Lung (tissue), 12 donors: ENCODE results near the gene CLDN1. TPM values are rescaled to one million over a fixed set of nuclear protein-coding genes. Genes with fewer than 3 reads are reported as not detected.

Experiments
- ATAC-seq: fragments of 200-7000 bp; cut with Tn5 transposase; one replicate; pipeline ENCODE4 v1.9.1; 2020; ENCODE audit warnings: moderate number of reproducible peaks; ENCODE audit not compliant: insufficient read depth, low FRiP score
- DNase-seq, 3 donors: peaks; one replicate each; pipeline ENCODE4 v3.0.0-alpha.2; 2013 to 2017
- H3K27ac ChIP-seq, 2 donors: one replicate each; pipeline ENCODE4 v1.5.1; 2013; ENCODE audit warnings: mild to moderate bottlenecking in 2 of 2, moderate library complexity in 2 of 2, control low read depth in 1 of 2, inconsistent platforms in 1 of 2, low read depth in 1 of 2, low read length in 1 of 2
- H3K27me3 ChIP-seq, 3 donors: one replicate each; pipeline ENCODE4 v1.5.1; 2013; ENCODE audit warnings: low read length in 2 of 3; ENCODE audit not compliant: control insufficient read depth in 3 of 3, insufficient read depth in 3 of 3
- H3K36me3 ChIP-seq, 4 donors: one replicate each; pipeline ENCODE4 v1.5.1; 2013; ENCODE audit warnings: low read length in 4 of 4, mild to moderate bottlenecking in 1 of 4, moderate library complexity in 1 of 4; ENCODE audit not compliant: control insufficient read depth in 4 of 4, insufficient read depth in 4 of 4
- H3K4me1 ChIP-seq, 5 donors: one replicate each; pipeline ENCODE4 v1.5.1; 2013; ENCODE audit warnings: low read length in 5 of 5, mild to moderate bottlenecking in 2 of 5, moderate library complexity in 1 of 5; ENCODE audit not compliant: control insufficient read depth in 5 of 5, insufficient read depth in 5 of 5
- H3K4me3 ChIP-seq: one replicate; pipeline ENCODE4 v1.5.1; 2013; ENCODE audit warnings: mild to moderate bottlenecking, control low read depth, moderate library complexity
- H3K9ac ChIP-seq, 2 donors: one replicate each; pipeline ENCODE4 v1.5.1; 2013; ENCODE audit warnings: low read length in 2 of 2, control low read depth in 1 of 2; ENCODE audit not compliant: insufficient read depth in 1 of 2
- H3K9me3 ChIP-seq, 4 donors: one replicate each; pipeline ENCODE4 v1.5.1; 2013; ENCODE audit warnings: low read length in 3 of 4, mild to moderate bottlenecking in 1 of 4, moderate library complexity in 1 of 4; ENCODE audit not compliant: control insufficient read depth in 4 of 4, insufficient read depth in 3 of 4
- CTCF ChIP-seq: IDR thresholded peaks from 2 replicates; pipeline ENCODE4 v1.5.1; 2012; ENCODE audit warnings: mild to moderate bottlenecking; ENCODE audit errors: control extremely low read depth, extremely low read depth
- WGBS, 2 donors: extraction: QIAGEN DNeasy Blood & Tissue Kit; methylation state at CpG; one replicate each; pipeline ENCODE4 v1.1.7; 2013; 5-methylcytosine and 5-hydroxymethylcytosine counted together
- polyA plus RNA-seq, 2 donors: library from polyadenylated mRNA; stranded (reverse); fragments of 200-250 nt; gene quantifications; one replicate each; pipeline ENCODE4 v1.2.1, GENCODE V29; 2013
- total RNA-seq, 2 donors: library from RNA; depleted of rRNA in 1 of 2; stranded (reverse); fragments of >200 nt in 1 of 2; gene quantifications; one replicate each; pipeline ENCODE4 v1.2.1, GENCODE V29; 2014 to 2021
- donor health status: control.
- donor health status: control.
- donor health status: Bipolar disorder and iron deficiency.
- donor health status: healthy.
- donor health status: DM: yes; HTN: yes; CAD: no.

Gene CLDN1
- total and polyA plus RNA-seq, 4 donors = 7.1 to 29.8 (median 13.4) TPM

- ATAC-seq (no peak), DNase-seq (no peak)
- no peaks in the 10 kb centered on the region for H3K27me3 ChIP-seq
Measured at GRCh38 chr3:190361791-190362190, 39.5 kb upstream of the CLDN1 start.

GRCh38 chr3:190360228-190360627 lies 38.0 kb upstream of the CLDN1 start:
- no peaks in the 10 kb centered on the region for H3K4me1 ChIP-seq
- H3K27ac ChIP-seq = no peak overlapping the region
- H3K9me3 ChIP-seq = no peaks in the 10 kb centered on the region
- no peak for ATAC-seq
- H3K9ac ChIP-seq = no peak overlapping the region
- H3K36me3 ChIP-seq = no peaks in the 10 kb centered on the region
- DNase-seq = no peak
- TF ChIP-seq CTCF = no peak
- no peaks in the 10 kb centered on the region for H3K27me3 ChIP-seq
- H3K4me3 ChIP-seq = no peak overlapping the region
- 84 to 87% methylated on average over 2 of the region's 2 CpGs for WGBS, 2 donors

More at GRCh38 chr3:190361791-190362190, 39.5 kb upstream of the CLDN1 start:
- Histone ChIP-seq H3K4me3 (no peak overlapping the region), H3K9ac (no peak overlapping the region), H3K9me3 (no peaks in the 10 kb centered on the region), H3K36me3 (no peaks in the 10 kb centered on the region), H3K4me1 (no peaks in the 10 kb centered on the region), H3K27ac (no peak overlapping the region)
- TF ChIP-seq CTCF = no peak
- WGBS, 2 donors = 93% methylated on average over 1 of the region's 1 CpG

- Histone ChIP-seq H3K9me3 (no peaks in the 10 kb centered on the region), H3K27ac (no peak overlapping the region), H3K36me3 (no peaks in the 10 kb centered on the region), H3K9ac (no peak overlapping the region), H3K4me1 (no peaks in the 10 kb centered on the region), H3K4me3 (no peak overlapping the region), H3K27me3 (no peaks in the 10 kb centered on the region)
- ATAC-seq (no peak), DNase-seq (no peak)
- no peak for TF ChIP-seq CTCF
- 77 to 82% methylated on average over 2 of the region's 2 CpGs for WGBS, 2 donors
Measured at GRCh38 chr3:190359813-190360212, 37.6 kb upstream of the CLDN1 start.

- ATAC-seq = no peak
- no peak for TF ChIP-seq CTCF
- Histone ChIP-seq H3K27ac (no peak overlapping the region), H3K4me1 (no peaks in the 10 kb centered on the region), H3K36me3 (no peaks in the 10 kb centered on the region), H3K9me3 (no peaks in the 10 kb centered on the region), H3K9ac (no peak overlapping the region), H3K4me3 (no peak overlapping the region), H3K27me3 (no peaks in the 10 kb centered on the region)
- DNase-seq = no peak
- 59 to 66% methylated on average over 2 of the region's 2 CpGs for WGBS, 2 donors
Measured at GRCh38 chr3:190357468-190357867, 35.2 kb upstream of the CLDN1 start.
